ENCODE results near the gene EML3.

DNA sequence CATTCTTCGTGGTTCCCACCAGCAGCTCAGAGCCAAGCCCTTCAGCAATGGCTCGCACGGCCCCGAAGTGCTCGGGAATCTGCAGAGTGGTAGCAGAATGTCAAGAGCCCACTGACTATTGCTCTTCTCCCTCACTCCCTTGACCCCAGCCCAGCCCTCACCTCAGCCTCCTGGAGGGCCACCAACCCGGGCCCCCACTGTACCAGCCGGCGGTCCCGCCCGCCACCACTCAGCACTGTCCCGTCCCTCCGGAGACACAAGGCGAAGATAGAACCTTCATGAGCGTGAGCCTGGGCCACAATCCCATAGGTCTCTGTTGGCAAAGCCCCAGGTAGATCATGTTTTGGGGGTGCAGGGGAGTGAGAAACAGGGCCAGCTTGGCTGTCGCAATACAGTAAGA is 6.7 kb downstream of the EML3 start:
- TF ChIP-seq, protein P1, sequence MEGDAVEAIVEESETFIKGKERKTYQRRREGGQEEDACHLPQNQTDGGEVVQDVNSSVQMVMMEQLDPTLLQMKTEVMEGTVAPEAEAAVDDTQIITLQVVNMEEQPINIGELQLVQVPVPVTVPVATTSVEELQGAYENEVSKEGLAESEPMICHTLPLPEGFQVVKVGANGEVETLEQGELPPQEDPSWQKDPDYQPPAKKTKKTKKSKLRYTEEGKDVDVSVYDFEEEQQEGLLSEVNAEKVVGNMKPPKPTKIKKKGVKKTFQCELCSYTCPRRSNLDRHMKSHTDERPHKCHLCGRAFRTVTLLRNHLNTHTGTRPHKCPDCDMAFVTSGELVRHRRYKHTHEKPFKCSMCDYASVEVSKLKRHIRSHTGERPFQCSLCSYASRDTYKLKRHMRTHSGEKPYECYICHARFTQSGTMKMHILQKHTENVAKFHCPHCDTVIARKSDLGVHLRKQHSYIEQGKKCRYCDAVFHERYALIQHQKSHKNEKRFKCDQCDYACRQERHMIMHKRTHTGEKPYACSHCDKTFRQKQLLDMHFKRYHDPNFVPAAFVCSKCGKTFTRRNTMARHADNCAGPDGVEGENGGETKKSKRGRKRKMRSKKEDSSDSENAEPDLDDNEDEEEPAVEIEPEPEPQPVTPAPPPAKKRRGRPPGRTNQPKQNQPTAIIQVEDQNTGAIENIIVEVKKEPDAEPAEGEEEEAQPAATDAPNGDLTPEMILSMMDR (IDR thresholded peaks at IDR 0.05) = no peak
- no peak for TF ChIP-seq POLR2A (IDR thresholded peaks at IDR 0.05)
- no peak for TF ChIP-seq POLR2AphosphoS5 (IDR thresholded peaks at IDR 0.05)
